Panc1 (cell line): ENCODE data around the gene ARRB2.

Source experiments
- CTCF ChIP-seq: fragments of 450-650 bp; IDR thresholded peaks from 2 replicates; pipeline ENCODE4 v1.5.1; 2017; ENCODE audit warnings: mild to moderate bottlenecking
- POLR2AphosphoS5 ChIP-seq: IDR thresholded peaks from 2 replicates; pipeline ENCODE4 v1.6.1; 2012; ENCODE audit warnings: mild to moderate bottlenecking, low read depth, low read length, moderate library complexity
- REST ChIP-seq, 2 experiments: IDR thresholded peaks; 2 replicates each; pipeline ENCODE4 v1.6.1; 2011 to 2012; ENCODE audit warnings: low read depth in 2 of 2, control low read depth in 1 of 2, low read length in 1 of 2, mild to moderate bottlenecking in 1 of 2, moderate library complexity in 1 of 2; ENCODE audit not compliant: insufficient read depth in 1 of 2
- SIN3A ChIP-seq: IDR thresholded peaks from 2 replicates; pipeline ENCODE4 v1.6.1; 2012; ENCODE audit warnings: low read depth, mild to moderate bottlenecking, low read length, moderate library complexity, borderline replicate concordance; ENCODE audit not compliant: insufficient read depth
- TCF7L2 ChIP-seq: IDR thresholded peaks from 2 replicates; pipeline ENCODE4 v1.6.1; 2011; ENCODE audit warnings: mild to moderate bottlenecking, low read depth, low read length, inconsistent platforms

GRCh38 chr17:4719684-4720221, 9.3 kb downstream of the ARRB2 start:
- no peak for TF ChIP-seq CTCF
- TF ChIP-seq POLR2AphosphoS5, result no peak
- TF ChIP-seq REST (IDR thresholded peaks at IDR 0.05; ENCODE audit: insufficient read depth in 1 of 2, low read depth in 2 of 2, low read length in 1 of 2), result no peak
- TF ChIP-seq SIN3A, result no peak
- TF ChIP-seq TCF7L2, result no peak
